Activated CD4-positive, alpha-beta T cell treated with anti-CD3 and anti-CD28 coated beads for 24 hours (primary cell): ENCODE results near the gene ANKMY1.

Experiments used
- DNase-seq, 2 donors: peaks; one replicate each; pipeline ENCODE4 v3.0.0-alpha.2; 2020; ENCODE audit warnings: low read depth in 2 of 2

The ANKMY1 gene

GRCh38 chr2:240473211-240473610, 84.6 kb downstream of the ANKMY1 start:
- DNase-seq, result no peak

GRCh38 chr2:240472078-240472790, 85.6 kb downstream of the ANKMY1 start:
- no peak for DNase-seq

- no peak for DNase-seq
These were observed 88.0 kb downstream of the ANKMY1 start for GRCh38 chr2:240469740-240470139.

GRCh38 chr2:240469239-240469636, 88.5 kb downstream of the ANKMY1 start:
- no peak for DNase-seq

GRCh38 chr2:240468303-240469238, 89.2 kb downstream of the ANKMY1 start:
- DNase-seq, result no peak

- DNase-seq, result no peak
These were observed 90.0 kb downstream of the ANKMY1 start for GRCh38 chr2:240467659-240468302.

GRCh38 chr2:240467149-240467642, 90.6 kb downstream of the ANKMY1 start:
- DNase-seq, result no peak

- no peak for DNase-seq
These were observed 91.1 kb downstream of the ANKMY1 start for GRCh38 chr2:240466579-240467148.

- DNase-seq, result no peak
These were observed 91.8 kb downstream of the ANKMY1 start for GRCh38 chr2:240465765-240466578.

- no peak for DNase-seq
These were observed 92.5 kb downstream of the ANKMY1 start for GRCh38 chr2:240465268-240465764.

GRCh38 chr2:240464514-240465241, 93.1 kb downstream of the ANKMY1 start:
- no peak for DNase-seq

- DNase-seq, result no peak
These were observed 93.8 kb downstream of the ANKMY1 start for GRCh38 chr2:240463866-240464481.

GRCh38 chr2:240463274-240463865, 94.4 kb downstream of the ANKMY1 start:
- no peak for DNase-seq

GRCh38 chr2:240462707-240463273, 95.0 kb downstream of the ANKMY1 start:
- DNase-seq, result no peak

- no peak for DNase-seq
These were observed 95.6 kb downstream of the ANKMY1 start for GRCh38 chr2:240462073-240462706.

GRCh38 chr2:240461471-240462072, 96.2 kb downstream of the ANKMY1 start:
- no peak for DNase-seq

- DNase-seq, result no peak
These were observed 96.9 kb downstream of the ANKMY1 start for GRCh38 chr2:240460781-240461431.
